Stimulated activated CD8-positive, alpha-beta memory T cell treated with anti-CD3 and anti-CD28 coated beads, Interleukin-15, amount 100 ng/mL, for 4 hours (primary cell): ENCODE results near the gene RAP1GAP2.
"Not testable (repeated sequence)": the region's sequence is repeated elsewhere in the genome, so short reads cannot be mapped to it uniquely, and the experiment has no call there.

ENCODE experiments used
- DNase-seq, 2 donors: peaks; one replicate each; pipeline ENCODE4 v3.0.0-alpha.2; 2020; ENCODE audit warnings: low read depth in 2 of 2

Gene RAP1GAP2

GRCh38 chr17:2883544-2884213, 87.4 kb downstream of the RAP1GAP2 start:
- DNase-seq = no peak

GRCh38 chr17:2885733-2886132, 89.5 kb downstream of the RAP1GAP2 start:
- DNase-seq = no peak

- no peak for DNase-seq
These were observed 92.1 kb downstream of the RAP1GAP2 start for GRCh38 chr17:2888326-2888725.

DNA sequence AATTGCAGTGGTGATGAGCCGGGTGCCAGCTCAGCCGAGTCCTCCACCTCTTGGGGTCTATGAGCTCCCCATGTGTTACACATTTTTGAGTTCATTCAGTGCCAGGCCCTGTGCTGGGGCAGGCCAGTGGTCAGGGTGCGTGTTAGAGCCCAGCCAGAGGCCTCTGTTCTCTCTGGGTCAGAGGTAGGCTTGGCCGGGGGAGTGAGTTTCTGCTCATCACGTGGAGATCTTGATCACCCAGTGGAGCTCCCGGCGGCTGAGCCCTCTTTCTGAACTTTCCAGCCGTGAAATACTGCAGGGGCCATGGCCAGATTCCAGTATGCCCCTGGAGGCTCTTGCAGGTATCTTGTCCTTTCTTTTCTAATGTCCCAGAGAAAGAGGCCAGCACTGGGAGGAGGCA, 93.0 kb downstream of the RAP1GAP2 start:
- no peak for DNase-seq

DNA sequence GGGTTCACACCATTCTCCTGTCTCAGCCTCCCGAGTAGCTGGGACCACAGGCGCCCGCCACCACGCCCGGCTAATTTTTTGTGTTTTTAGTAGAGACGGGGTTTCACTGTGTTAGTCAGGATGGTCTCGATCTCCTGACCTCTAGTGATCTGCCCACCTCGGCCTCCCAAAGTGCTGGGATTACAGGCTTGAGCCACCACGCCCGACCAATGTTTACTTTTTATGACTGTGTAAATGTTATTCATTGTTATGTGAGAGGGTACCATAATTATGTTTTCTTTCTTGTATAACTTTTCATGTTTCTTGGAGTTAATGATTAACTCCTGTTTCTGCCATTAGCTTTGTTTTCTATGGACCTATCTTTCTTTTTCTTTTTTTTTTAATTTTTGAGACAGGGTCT, 94.5 kb downstream of the RAP1GAP2 start:
- DNase-seq = not testable (repeated sequence)

- no peak for DNase-seq
These were observed 96.2 kb downstream of the RAP1GAP2 start for GRCh38 chr17:2892305-2892971.

GRCh38 chr17:2893422-2893914, 97.2 kb downstream of the RAP1GAP2 start:
- DNase-seq = no peak

DNA sequence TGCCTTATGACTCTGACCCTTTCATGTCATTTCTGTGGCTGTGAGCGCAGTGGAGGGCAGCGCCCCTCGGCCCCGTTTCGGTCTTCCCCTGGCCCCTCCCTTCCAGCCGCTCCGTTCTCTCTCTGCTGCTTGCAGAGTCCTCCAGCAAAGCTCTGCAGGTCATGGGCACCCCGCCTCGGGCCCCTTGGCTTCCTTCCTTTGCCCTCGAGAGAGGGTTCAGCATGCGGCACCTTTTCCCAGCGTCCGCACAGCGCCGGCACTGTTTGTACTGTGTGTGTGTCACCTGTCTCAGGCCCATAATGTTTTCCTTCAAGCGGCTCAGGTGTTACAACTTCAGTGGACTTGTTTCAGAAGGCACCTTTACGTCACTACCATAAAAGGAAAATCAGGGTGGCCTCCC, 98.5 kb downstream of the RAP1GAP2 start:
- no peak for DNase-seq

GRCh38 chr17:2897605-2898004, 101.4 kb downstream of the RAP1GAP2 start:
- no peak for DNase-seq

DNA sequence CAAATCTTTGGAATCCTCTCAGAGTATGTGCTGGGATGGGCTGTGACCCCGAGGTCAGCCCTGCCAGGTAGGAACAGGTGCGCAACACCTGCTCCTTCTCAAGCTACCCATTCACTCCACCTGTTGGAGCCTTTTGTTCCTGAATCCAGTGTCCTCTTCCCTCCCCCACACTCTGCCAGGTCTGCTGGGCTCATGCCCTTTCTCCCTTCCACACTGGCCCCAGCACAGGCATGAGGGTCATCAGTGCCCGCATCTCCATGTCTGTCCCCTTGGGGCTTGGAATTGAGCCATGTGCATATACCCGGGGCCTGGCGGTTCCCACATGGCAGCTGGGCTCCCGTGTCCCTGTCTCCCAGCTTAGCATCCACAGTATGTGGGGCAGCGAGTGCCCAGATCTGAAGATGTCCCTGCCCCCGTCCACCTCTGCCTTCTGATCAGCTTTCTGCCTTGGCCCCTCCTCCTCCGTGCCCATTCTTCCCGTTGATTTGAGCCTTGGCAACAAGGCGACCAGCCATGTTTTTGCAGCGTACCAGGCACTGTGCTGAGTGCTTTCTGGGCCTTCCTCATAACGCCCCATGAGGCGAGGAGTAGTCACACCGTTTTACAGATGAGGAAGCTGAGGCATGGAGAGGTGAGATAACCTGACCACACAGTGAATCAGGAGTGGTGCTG, 102.2 kb downstream of the RAP1GAP2 start:
- DNase-seq = no peak

GRCh38 chr17:2899906-2900305, 103.7 kb downstream of the RAP1GAP2 start:
- DNase-seq = no peak

GRCh38 chr17:2900842-2901241, 104.6 kb downstream of the RAP1GAP2 start:
- DNase-seq = no peak

DNA sequence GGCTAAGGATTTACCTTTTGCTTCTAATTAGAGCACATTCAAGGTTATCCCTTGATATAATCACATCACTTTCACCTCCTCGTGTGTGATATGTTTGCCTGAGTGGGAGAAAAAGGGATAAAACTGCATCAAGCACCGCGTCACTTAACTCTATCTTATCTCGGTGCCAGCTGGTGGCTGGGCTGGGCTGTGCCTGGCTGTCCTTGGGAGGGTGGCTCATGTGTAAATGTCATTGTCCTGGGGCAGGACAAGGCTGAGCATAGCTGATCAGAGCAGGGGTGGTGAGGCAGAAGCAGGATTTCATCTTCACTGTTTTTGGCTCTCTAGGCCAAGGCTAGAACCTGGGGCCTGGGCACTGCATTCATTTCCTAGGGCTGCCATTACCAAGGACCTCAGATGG, 105.3 kb downstream of the RAP1GAP2 start:
- DNase-seq = no peak

DNA sequence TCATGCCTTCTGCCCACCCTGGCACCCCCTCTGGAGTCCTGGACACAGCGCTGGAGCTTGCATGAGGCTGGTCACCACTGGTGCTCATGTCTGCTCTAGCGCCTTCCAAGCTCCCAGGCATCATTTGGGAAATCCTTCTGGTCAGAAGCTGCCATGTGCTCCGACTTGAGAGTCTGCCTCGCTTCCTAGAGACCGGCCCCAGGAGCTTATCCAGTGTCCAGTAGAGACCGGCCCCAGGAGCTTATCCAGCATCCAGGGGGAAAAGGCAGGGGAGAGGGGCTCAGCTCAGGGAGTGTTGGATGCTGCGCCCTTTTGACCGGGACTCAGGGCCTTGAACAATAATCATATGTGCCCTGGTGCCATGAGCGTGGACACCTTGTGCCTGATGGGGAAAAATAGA, 106.3 kb downstream of the RAP1GAP2 start:
- no peak for DNase-seq

GRCh38 chr17:2903193-2903974, 107.1 kb downstream of the RAP1GAP2 start:
- DNase-seq = no peak

DNA sequence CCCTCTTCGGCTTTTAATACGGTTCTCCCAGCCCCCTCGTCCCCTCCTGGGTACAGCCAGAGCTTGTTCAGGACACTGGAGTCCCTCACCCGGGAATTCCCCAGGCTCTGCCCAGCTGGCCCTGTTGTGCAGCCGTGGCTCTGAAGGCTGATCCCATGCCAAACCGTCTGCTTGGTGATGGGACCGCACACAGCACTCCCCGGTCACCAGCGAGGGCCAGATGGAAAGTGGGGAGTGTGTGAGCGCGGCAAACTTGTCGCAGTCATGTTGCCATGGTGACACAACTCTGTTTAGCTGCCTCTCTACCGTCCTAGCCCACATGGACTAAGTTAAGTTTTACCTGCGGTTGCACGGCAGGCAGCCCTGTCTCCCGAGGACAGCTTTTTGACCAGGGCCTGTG, 107.9 kb downstream of the RAP1GAP2 start:
- DNase-seq = no peak

GRCh38 chr17:2905269-2905668, 109.0 kb downstream of the RAP1GAP2 start:
- DNase-seq = no peak

DNA sequence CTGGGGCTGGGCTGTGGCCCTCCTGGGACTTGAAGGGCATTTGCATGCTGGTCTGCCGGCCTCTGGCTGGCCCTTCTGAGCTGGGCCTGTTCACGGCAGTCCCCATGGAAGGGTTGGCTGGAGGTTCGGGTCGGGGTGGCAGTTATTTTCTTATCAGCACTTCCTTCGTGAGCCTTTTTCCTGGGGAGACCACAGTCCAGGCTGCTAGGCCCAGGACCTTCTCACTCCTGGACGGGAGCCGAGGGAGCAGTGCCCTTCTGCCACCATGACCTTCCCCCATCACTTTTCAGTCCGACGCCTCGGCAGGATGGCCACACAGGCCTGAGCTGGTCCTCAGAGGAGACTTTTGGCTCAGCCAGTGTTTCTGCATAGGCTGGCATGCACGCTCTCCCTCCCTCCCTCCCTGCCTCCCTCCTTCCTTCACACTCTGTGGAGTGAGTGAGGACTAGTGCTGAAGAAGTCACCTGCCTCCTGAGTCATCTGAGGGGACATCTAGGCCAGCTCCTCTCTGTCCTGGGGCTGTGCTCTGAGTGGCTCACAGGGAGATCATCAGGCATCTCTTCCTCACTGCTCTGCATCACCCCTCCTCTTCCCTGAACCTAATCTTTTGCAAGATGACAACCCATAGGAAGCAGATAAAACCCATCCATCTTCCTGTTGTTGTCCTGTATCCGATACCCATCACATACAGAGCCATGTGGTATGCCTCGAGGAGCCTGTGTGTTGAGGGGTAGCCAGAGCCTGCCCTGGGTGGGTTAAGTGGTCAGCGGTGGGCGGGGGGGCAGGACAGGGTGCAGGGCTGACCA, 109.7 kb downstream of the RAP1GAP2 start:
- no peak for DNase-seq

DNA sequence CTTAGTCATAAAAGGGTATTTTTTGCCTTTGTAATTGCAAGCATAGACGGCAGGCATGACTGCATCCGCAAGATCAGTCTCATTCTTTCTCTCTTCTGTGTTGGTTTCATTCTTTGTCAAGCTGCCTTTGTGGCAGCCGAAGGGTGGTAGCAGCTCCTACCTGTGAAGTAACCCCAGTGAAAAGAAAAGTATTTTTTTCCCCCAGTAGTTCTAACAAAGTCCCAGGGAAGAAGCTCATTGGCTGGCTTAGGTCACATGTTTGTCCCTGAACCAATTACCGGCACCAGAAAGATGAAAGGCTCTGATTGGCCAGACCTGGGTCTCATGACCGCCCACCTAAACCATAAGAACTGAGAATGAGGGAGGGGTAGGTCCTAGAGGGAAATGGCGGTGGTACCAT, 110.7 kb downstream of the RAP1GAP2 start:
- DNase-seq = no peak

- no peak for DNase-seq
These were observed 113.1 kb downstream of the RAP1GAP2 start for GRCh38 chr17:2909175-2909845.

GRCh38 chr17:2909846-2910234, 113.6 kb downstream of the RAP1GAP2 start:
- no peak for DNase-seq
